GM21737 (cell line): Measurements from ENCODE around the gene ADAMTS17.

Experiments
- ATAC-seq: cut with Tn5 transposase; IDR thresholded peaks from one replicate; pipeline ENCODE4 v1.9.1; 2021; ENCODE audit warnings: mild to moderate bottlenecking, moderate library complexity; ENCODE audit not compliant: unreplicated experiment

The ADAMTS17 gene, protein sequence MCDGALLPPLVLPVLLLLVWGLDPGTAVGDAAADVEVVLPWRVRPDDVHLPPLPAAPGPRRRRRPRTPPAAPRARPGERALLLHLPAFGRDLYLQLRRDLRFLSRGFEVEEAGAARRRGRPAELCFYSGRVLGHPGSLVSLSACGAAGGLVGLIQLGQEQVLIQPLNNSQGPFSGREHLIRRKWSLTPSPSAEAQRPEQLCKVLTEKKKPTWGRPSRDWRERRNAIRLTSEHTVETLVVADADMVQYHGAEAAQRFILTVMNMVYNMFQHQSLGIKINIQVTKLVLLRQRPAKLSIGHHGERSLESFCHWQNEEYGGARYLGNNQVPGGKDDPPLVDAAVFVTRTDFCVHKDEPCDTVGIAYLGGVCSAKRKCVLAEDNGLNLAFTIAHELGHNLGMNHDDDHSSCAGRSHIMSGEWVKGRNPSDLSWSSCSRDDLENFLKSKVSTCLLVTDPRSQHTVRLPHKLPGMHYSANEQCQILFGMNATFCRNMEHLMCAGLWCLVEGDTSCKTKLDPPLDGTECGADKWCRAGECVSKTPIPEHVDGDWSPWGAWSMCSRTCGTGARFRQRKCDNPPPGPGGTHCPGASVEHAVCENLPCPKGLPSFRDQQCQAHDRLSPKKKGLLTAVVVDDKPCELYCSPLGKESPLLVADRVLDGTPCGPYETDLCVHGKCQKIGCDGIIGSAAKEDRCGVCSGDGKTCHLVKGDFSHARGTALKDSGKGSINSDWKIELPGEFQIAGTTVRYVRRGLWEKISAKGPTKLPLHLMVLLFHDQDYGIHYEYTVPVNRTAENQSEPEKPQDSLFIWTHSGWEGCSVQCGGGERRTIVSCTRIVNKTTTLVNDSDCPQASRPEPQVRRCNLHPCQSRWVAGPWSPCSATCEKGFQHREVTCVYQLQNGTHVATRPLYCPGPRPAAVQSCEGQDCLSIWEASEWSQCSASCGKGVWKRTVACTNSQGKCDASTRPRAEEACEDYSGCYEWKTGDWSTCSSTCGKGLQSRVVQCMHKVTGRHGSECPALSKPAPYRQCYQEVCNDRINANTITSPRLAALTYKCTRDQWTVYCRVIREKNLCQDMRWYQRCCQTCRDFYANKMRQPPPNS

DNA sequence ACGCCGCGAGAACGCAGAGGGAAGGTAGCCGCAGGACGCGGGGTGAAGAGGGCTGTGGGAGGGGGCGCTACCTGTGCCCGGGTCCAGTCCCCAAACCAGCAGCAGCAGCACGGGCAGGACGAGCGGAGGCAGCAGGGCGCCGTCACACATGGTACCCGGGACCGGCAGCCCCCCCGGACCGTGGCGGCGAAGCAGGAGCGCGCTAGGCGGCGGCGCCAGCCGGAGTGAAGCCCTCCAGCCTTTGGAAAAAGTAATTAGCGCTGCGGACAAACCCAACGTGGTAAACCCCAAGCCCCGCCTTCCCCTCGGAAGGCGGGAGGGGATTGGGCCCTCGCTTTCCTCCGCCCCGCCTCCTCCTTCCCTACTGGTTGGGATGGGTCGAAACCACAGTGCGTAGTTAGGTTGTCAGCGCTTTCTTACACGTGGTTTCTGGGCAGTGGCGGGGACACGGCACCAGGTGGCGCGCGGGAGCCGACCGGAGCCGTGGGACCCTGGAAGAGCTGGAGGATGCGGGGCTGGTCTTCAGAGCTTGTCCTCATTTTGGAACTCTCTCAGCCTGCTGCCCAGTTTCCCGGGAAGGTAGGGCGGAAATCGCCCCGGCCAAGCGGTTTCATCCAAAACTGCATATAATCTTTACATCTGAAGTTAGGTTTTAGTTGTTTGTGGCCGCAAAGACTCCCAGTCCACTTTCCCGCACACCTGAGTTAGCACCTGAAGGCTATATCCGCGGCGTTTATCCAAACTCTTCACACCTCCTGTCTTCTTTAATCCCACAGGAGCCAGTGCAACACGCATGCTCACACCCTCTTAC is at the start of gene ADAMTS17:
Gene ADAMTS17, minus strand, starts transcription at position 226 of the 811 bp plus-strand sequence. Its CDS starts 76 bp downstream, at position 150.
- ATAC-seq: peak; percentile 93

DNA sequence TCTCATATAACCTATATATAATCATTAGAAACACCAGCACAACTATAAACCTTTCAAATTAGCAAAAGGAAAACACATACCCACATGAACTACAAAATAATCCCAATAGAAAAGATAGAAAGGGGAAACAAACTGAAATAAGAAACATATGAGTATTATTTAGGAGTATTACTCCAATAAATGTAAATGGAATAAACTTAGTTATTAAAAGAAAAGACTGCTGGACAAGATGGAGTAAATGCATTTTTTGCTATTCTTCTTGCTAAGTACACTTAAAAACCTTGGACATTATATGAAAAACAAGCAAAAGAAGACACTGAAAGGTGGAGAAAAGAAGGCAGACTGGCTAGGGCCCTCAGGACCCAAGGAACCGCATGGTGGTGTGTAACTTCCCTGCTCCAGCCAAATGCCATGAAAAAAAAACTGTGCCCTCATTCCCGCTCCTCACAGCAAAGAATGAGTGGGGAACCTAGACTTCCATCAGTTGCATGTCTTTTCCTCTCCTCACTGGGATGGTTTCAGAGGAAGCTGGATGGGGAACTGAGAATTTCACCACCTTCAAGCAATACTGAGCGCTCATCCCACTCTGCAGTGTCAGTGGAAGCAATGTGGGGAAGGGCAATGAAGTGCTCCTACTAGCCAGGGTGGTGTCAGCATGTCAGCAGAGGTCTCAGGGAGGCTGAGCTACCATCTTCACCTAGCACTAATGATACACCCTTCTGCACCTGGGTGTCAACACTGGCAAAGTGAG is 43.7 kb upstream of the ADAMTS17 start:
- no peak for ATAC-seq

DNA sequence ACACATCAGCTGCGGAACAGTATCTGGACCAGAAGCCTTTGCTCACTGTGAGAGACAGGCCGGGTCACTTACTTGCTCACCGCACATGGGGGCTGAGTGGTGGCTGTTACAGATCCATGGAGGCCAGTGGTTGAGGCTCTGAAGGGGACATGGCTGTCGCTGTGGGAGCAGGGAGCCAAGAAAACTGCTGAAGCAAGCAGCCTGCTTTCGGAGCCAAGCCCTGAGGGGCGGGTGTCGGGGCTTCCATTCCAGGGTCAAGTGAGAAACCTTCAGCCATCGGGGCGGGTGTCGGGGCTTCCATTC is 42.3 kb upstream of the ADAMTS17 start:
- no peak for ATAC-seq

DNA sequence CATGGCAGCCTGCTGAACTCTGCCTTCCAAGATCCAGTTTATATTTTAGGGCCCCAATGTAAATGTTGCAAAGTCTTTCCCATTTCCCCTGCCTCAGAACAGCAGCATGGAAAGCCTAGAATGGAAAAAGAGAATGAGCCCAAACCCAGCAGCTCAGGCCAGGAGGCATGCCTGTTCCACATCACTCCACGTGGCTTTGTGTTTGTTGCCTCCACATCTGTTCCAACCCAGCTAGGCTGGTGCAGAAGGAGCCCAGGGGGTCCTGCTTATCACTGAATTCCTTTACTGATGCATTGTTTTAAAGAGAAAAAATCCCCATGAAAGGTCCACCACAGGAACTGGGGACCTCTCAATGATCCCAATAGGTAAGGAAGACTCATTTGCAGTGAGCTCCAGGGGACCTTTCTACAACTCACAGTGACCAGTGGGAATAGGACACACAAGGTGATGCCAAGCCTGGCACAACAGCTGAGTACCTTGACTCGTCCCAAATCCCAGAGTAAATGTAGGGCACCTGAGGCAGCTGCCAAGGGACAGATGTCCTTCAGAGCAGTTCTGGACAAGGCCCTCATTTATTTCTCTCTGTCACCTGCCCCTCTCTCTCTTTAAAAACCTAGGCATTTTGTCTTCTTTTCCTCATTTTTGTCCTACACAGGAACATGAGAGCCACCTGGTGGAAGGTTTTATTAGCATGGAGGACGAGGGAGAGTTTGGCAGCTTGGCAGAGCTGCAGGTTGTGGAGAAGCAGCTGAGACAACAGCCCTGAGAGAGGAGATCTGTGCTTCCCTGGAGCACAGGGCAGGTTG is 41.7 kb upstream of the ADAMTS17 start:
- no peak for ATAC-seq

DNA sequence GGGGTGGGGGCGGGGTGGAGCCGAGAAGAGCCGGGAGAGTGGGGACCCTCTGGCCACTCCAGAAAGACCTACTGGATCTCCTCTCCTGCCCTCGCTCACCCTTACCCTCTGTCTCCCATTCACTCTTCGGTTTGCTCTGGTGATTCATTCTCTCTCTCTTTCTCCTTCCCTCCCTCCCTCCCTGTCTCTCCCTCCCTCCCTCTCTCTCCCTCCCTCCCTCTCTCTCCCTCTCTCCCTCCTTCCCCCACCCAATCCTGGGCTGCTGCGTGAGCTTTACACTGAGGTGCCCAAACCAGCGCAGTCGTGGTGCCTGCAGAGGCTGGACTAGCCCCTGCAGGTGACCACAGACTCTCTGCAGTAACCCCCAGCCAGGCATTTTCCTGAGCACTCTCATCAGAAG is 32.2 kb upstream of the ADAMTS17 start:
- ATAC-seq: no peak

DNA sequence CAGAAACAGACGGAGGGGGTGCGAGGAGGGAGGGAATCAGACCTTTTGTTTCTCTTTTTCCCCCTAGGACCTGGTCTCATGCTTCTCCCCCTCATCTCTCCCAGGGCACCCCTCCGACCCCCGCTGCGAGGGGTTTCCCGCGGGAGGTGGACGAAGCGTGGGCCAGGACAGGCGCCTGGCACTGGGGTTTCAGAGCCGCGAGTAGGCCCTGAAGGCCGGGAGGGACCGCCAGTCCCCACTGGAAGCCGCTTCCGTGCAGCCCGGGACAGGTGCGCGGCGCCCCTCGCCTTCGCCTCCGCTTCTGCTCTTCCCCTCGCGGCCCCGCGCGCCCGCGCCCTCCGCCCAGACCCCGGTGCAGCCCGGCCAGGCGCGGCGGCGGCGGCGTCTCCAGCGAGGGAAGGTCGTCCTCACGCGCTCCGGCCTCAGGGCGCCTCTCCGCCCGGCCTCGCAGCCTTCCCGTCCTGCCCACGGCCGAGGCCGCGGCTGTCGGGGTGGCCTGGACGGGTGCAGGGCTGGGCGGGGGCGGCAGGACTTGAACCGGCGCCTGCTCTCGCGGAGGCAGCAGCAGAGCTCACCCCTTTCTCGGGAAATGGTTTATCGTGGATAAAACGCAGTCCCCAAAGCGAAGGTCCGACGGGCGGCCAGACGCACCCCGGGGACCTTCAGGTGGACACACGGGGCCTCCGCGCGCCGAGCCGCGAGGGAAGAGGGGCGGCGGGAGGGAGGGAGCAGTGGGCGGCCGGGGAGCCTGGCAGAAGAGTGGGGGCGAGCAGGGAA is 31.5 kb upstream of the ADAMTS17 start:
- no peak for ATAC-seq

DNA sequence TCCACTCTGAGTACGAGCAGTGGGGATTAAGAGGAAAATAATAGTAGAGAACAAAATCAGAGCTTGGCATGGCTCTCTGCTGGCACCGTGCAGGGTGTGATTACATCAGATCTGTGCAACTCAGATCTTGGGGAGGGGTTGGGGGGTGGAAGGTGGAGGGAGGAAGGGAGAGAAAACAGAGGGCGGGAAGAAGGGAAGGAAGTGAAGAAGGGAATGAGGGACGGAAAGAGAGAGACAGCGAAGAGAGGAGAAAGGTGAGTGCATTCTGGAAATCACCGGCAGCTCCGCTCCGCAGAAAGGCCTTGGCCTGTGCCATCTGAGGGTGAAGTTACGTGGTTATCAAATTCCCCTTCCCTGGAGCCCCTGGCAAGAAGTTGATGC is 31.0 kb upstream of the ADAMTS17 start:
- ATAC-seq: no peak

DNA sequence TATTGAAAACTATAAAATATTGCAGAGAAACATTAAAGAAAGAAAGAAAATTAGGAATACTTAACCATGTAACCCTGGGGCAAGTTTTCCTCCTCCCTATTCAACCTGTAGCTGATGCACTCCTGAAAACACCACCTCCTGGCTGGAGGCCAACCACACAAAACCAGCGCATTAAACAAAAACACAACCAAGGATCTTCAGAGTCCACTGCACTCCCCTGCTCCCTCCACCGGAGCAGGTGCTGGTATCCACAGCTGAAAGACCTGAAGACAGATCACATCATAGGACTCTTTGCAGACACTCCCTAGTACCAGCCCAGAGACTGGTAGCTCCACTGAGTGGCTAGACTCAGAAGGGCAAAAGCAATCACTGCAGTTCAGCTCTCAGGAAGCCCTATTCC is 13.6 kb upstream of the ADAMTS17 start:
- no peak for ATAC-seq

DNA sequence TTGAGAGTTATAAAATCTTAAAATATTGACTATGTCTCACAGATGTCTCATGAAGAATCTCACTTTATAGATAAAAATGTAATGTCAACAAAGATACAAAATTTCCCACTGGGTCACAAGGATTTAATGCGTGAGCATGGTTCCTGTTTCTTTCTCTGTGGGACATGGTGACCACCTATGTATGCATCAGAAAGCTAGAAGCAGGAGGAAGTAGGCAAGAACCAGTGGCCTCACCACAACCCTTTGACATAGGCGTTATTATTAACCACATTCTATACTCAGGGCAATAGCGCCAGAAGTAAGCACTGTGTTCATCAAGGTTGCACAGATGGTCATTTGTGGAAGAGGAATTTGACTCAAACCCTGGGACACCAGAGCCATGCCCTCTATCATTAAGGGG is 11.7 kb upstream of the ADAMTS17 start:
- ATAC-seq: no peak

DNA sequence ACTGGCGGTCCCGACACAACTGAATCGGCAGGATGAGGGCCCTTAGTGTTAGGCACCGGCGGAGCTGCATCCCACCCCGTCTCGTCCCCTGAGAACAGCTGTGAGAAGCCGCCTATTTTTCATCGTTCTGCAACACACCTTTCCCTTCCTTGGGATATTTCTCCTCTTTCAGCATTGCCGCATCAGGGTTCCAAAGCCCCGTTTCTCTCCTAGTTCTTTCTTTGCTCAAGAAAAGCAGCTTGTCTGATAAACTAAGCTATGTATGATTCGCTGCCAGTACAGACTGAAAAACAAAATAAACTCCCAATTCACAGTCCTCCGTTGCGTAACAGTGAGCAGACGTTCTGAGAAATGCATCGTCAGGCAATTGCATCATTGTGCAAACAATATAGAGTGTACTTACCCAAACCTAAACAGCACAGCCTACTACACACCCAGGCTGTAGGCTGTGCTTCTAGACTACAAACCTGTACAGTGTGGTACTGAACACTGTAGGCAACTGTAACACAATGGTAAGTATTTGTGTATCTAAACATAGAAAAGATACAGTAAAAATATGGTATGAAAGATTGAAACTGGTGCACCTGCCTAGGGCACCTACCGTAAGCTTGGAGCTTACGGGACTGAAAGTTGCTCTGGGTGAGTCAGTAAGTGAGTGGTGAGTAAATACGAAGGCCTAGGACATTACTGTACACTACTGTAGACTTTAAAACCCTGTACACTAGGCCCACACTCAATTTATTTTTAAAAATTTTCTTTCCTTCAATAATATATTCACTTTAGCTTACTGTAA is 8.9 kb upstream of the ADAMTS17 start:
- no peak for ATAC-seq

DNA sequence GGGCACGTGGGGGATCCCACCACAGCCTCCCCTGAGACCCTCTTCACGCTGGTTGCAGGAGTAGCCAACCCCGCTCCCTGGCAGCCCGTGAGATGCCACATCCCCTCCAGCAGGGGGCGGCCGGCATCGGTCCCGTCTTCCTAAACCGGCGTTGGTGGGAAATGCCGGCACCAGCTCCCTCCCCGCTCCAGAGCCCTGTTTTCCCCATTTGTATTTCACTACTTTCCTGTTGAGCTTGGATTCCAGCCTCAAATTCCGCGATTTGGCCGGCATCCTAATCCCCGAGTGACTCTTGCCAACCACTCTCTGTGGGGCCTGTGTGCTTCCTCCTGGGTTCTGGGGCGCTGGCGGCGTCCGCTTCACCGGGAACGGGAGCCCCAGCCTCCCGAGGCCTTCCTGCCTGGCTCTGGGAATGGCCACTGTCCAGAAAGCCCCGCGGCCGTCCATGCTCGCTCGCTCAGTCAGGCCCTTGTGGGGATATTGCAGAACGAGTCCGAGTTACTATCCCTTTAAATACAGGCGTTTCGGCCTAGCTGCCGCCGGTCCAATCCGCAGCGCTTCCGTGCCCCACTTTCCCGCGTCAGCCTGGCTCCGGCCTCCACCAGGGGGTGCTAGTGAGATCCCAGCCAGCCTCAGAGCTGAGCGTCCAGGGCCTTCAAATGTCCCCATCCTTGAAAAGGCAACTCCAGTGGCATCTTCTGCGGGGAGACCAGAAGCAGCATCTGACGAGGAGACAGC is 8.1 kb upstream of the ADAMTS17 start:
- peak; percentile 78 for ATAC-seq

DNA sequence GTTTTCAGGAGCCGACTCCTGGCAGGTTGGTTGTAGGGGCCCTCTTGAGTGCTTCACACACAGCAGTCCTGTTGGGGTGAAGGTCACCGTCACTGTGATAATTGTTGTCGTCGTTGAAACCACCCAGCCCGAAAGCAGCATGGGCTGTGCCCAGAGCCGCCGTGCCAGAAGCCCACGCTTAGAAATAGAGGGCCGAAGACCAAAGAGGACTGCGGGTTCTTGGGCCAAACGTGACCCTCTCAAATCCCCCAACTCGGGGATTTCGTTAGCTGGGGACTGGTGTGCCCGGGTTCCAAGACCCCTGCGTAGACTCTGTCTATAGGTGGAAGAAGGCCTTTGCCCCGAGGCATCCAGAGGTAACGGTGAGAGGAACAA is 7.5 kb upstream of the ADAMTS17 start:
- no peak for ATAC-seq

DNA sequence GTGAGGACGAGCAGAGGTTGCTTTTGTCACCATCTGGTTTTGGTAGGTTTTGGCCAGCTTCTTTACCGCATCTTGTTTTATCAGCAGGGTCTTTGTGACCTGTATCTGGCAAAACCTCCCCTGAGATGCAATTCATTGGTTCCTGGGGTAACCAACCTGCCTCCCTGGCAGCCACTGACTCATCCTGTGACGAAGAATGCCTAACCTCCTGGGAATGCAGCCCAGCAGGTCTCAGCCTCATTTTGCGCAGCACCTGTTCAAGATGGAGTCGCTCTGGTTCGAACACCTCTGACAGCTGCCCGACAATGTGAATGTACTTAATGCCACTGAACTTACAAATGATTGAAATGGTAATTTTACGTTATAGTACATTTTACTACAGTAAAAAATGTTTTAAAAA is 6.8 kb upstream of the ADAMTS17 start:
- no peak for ATAC-seq

DNA sequence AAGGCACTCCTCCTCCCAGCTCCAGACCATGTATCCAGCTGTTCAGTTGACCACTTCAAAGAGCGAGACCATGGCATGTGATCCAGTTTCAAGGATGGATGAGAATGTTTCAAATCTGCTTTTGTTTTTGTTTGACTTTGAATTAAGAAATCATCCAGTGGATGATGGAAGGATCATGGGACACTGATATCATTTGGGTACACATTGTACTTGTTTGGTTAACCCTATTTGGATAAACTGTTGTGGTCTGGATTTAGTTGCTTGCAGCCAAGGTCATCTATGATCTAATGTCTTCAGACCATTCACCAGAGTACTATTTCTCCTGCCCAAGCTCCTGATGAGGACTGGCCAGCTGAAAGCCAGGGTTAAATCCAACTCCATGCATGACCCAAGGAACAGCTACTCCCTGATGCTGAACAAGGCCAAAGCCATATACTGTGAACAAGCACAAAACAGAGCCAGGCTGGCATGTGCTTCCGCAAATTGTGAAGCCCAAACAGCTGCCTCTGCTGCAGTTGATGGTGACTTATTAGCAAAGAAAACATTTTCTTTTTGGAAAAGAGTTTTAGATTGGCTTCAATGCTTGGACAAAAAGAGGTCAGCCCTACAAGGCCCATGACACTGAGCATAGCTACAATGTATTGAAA is 5.2 kb upstream of the ADAMTS17 start:
- no peak for ATAC-seq

DNA sequence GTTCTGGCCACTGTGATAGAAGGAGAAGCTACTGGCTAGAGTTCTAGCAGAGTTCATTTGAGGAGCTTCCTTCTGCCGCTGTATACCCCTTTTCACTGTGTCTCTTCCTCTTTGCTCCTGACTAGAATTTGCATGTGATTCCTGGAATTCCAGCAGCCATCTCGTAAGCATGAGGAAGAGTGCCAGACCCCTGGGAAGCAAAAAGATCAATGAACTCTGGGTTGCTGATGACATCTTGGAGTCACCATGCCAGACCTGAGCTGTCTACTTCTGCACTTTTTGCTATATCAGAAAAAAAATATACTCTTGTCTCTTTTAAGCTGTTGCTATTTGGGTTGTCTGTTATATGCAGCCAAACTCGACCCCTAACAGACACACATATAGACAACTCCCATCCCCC is 3.7 kb upstream of the ADAMTS17 start:
- no peak for ATAC-seq

DNA sequence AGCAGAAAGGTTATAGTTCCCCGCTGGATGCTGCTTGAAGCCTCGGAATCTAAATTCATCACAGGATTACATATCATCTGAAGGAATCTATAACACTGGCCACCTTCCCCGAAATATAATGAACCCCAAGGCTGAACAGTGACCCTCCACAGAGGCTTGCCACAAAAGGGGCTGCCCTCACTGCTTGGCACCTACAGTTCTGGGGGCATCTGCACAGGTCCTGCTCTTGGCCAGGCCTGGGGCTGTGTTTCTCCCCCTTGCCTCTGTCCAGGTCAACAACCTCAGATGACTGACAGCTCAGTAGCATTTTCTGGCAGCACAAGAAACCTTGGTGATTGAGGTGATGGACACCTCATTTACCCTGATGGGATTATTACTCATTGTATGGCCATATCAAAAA is 1.5 kb upstream of the ADAMTS17 start:
- no peak for ATAC-seq

DNA sequence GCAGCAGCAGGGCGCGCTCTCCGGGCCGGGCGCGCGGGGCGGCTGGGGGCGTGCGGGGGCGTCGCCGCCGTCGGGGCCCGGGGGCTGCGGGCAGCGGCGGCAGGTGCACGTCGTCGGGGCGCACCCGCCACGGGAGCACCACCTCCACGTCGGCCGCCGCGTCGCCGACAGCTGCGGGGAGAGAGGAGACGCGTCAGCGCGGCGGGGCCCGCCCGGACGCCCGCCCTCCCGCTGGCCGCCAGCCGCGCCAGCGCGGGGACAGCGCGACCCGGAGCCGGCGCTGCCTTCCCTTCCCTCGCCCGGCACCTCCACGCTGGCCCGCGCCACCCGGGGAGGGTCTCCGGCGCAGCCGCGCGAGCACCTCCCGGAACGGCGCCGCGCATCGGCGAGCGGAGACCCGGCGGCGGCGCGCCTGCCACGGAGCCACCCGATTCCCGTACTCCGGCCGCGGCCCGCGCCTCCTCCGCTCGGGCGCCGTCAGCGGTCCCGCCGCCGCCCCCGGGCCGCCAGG is 481 bp downstream of the ADAMTS17 start:
- ATAC-seq: no peak
